Ecto neural progenitor cell (in vitro differentiated cells): ENCODE measurements around the gene RCC2.
A peak's percentile ranks its signal among the peaks of the same experiment; 100 is the strongest.
"Not testable (repeated sequence)": the region's sequence is repeated elsewhere in the genome, so short reads cannot be mapped to it uniquely, and the experiment has no call there.

Source experiments
- DNase-seq: peaks from one replicate; pipeline ENCODE4 v3.0.0-alpha.2; 2018; ENCODE audit warnings: low spot score

Gene RCC2

DNA sequence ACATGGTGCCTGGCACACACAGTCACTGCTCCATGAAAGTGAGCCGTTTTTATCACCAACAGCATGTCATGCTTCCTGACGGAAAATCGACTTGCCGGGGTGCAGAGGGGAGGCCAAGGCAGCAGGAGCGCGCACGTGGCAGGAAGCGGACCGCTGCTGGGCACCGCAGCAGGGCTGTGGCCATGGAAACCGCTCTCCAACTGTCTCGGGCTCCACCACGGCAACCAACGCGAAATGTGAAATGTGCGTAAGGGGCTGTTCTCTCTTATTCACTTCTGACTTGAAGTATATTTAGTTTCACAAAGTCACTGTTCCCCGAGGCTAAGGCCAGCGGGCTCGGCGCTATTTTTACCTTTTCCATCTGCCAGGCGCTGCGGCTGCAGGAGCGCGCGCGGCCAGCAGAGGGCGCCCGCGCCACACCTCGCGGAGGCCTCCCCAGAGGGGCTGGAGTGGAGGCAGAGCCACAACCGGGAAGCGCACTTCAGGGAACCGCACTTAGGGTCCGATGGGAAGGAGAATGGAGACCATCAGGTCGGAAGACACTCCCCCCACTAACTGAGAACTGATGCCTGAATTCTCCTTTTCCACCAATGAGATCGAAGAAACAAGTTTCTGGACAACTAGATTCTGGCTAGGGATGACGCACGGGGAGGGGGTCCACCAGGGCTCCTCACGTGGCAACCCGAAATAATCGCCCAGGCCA lies 19.7 kb downstream of the RCC2 start:
- DNase-seq, result peak; percentile 83

- no peak for DNase-seq
These were observed 23.1 kb downstream of the RCC2 start for GRCh38 chr1:17416389-17416788.

DNA sequence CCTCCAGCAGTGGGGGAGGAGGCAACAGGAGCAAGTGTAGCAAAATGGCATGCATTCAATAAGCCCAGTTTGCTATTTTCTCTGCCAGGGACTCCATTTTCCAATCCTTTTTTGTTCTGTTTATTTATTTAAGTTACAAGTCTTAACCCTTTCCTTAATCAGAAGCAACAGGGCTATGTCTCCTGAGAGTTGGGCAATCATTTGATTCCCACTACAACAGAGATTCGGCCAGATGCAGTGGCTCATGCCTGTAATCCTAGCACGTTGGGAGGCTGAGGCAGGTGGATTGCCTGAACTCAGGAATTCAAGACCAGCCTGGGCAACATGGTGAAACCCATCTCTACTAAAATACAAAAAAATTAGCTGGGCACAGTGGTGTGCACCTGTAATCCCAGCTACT lies 25.5 kb downstream of the RCC2 start:
- DNase-seq, result no peak

DNA sequence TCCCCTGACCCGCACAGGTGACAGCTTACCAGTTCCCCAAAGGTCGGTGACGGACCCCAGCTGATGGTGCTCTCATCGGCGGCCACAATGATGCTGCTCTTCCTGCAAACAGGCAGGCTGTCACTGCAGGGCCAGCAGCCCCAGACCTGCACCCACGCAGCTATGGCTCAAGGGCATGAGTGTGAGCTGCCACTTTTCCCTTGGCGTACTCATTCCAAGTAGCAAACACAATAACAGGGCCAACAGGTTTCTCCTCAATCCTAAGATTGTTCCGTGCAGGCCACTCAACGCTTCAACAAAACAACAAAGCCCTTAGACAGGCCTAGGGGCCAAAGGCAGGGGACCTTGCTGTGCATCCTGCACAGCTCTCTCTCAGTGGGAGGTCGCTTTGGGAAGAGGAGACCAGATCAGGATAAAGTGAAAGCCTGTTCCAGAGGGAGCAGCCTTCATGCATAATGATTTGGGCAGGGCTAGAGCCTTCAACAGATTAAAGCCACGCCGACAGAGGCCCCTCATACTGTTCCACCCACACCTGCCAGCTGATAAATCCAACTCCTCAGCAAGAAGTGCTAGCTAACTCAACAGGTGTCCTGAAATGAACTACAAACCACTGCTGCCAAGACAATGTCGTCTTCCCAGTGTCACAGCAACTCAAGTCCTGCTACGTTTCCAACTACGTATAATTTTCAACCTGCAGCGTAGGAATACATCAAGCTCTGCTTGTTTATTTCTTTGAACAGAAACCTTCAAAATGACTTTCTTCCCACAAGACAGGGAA lies 27.2 kb downstream of the RCC2 start:
- no peak for DNase-seq

DNA sequence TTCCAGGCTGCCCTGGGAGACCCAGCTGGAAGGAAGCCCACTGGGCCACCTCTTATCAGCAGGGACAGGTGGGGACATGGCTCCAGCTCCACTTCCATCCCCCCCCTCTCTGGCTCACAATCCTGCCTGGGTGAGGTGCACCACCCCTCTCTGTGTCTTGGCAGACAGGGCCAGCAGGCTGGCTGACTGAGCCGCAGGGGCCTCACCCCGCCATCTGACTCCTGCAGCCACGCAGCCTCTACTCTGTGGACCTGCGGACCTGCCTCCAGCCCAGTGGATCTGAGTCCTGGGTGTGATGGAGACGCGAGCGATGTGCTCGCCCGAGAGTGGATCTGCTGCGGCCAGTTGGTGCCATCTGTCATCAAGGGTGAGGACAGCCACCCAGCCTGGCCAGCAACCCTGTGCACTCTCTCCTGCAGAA lies 30.1 kb downstream of the RCC2 start:
- no peak for DNase-seq

GRCh38 chr1:17407786-17408514 lies 31.5 kb downstream of the RCC2 start:
- DNase-seq, result not testable (repeated sequence)

- DNase-seq, result not testable (repeated sequence)
These were observed 32.6 kb downstream of the RCC2 start for GRCh38 chr1:17406760-17407475.

- DNase-seq, result peak; percentile 87
These were observed 33.3 kb downstream of the RCC2 start for GRCh38 chr1:17405898-17406759.

GRCh38 chr1:17404820-17405219 lies 34.7 kb downstream of the RCC2 start:
- no peak for DNase-seq

- DNase-seq, result no peak
These were observed 35.3 kb downstream of the RCC2 start for GRCh38 chr1:17404034-17404684.

DNA sequence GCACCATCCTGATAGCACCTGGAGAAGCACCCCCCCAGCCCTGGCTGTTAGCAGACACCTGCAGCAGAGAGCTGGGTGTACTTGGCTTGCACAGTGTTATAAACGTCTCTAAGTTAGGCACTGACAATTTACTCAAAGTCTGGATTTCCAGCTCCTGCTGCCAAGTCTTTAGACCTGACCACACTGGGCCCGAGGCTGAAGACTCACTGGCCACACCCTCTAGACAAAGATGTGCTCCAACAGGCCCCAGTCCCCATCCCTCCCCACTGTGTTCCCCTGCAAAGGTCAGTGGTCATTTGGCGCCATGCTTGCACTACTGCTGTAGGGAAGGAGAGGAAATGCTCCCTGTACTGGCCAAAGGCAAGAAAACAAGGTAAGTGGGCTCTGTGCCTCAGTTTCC lies 36.4 kb downstream of the RCC2 start:
- DNase-seq, result no peak

- DNase-seq, result no peak
These were observed 37.6 kb downstream of the RCC2 start for GRCh38 chr1:17401841-17402240.

DNA sequence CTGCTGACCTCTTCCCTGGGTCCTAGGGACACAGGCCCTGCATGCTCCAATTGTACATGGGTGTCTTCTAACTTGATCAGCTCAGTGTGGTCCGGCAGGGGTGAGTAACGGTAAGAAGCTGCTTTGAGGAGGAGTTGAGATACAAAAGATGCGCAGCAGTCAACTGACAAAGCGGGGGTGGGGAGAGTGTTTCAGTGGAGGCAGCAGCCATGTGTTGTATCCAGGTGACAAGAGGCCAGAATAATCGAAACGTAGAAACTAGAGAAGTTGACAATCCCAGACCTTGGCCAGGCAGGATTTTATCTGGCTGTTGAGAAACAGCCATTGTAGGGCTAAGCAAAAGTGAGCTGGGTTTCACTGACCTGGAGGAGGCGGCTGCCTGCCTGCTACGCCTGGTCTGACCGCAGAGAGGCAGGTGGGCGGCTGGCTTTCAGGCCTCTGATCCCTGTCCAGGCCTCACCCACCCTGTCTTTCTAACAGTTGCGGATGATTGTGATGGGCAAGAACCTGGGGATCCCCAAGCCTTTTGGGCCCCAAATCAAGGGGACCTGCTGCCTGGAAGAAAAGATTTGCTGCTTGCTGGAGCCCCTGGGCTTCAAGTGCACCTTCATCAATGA lies 38.6 kb downstream of the RCC2 start:
- DNase-seq, result no peak

GRCh38 chr1:17397910-17398695 lies 41.4 kb downstream of the RCC2 start:
- DNase-seq, result no peak

- DNase-seq, result no peak
These were observed 46.2 kb downstream of the RCC2 start for GRCh38 chr1:17393230-17393629.

- DNase-seq, result no peak
These were observed 47.2 kb downstream of the RCC2 start for GRCh38 chr1:17392199-17392740.

DNA sequence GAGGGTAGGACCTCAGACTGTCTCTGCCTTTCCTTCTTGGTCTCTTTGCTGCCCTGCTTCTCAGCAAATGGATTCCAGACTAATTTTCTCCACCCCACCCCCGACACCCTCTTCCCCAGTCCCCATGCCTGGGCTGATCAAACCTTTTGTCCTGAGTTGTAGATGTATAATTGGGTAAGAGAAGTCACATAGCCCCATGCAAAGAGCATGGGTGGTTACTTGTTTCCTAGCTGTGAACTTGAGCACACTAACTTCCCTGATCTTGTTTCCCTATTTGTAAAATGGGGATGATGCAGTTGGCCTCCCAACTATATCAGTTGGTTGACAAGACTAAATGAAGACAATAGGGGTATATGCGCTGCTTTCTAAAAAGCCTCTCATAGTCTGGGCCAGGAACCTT lies 58.3 kb downstream of the RCC2 start:
- no peak for DNase-seq

- no peak for DNase-seq
These were observed 62.0 kb downstream of the RCC2 start for GRCh38 chr1:17377325-17377953.

GRCh38 chr1:17375651-17376050 lies 63.8 kb downstream of the RCC2 start:
- no peak for DNase-seq
